Loucy (cell line): ENCODE results near the gene N4BP2L2.
A peak's percentile ranks its signal among the peaks of the same experiment; 100 is the strongest.

Source experiments
- H2AFZ ChIP-seq: fragments of 200-600 bp; sonication (generic); 2 replicates; pipeline ENCODE4 v1.6.0; 2016; ENCODE audit warnings: antibody characterized with exemption, mild to moderate bottlenecking, low read length, moderate library complexity
- H3F3A ChIP-seq: fragments of 200-600 bp; 2 replicates; pipeline ENCODE4 v1.6.0; 2016; ENCODE audit warnings: antibody characterized with exemption, low read depth, mild to moderate bottlenecking
- H3K27me3 ChIP-seq: fragments of 200-600 bp; sonication (generic); 2 replicates; pipeline ENCODE4 v1.6.1; 2014; ENCODE audit warnings: low read length, mild to moderate bottlenecking; ENCODE audit not compliant: insufficient read depth, poor library complexity, severe bottlenecking
- H3K36me3 ChIP-seq: fragments of 200-600 bp; sonication (generic); 2 replicates; pipeline ENCODE4 v1.6.1; 2016; ENCODE audit warnings: low read length; ENCODE audit not compliant: insufficient read depth
- H3K4me1 ChIP-seq: fragments of 200-600 bp; sonication (generic); 2 replicates; pipeline ENCODE4 v1.5.1; 2014; ENCODE audit warnings: low read length, mild to moderate bottlenecking; ENCODE audit not compliant: insufficient read depth, poor library complexity, severe bottlenecking
- H3K4me2 ChIP-seq: fragments of 200-600 bp; sonication (generic); 2 replicates; pipeline ENCODE4 v1.6.0; 2014; ENCODE audit warnings: antibody characterized with exemption, low read length, low read depth, mild to moderate bottlenecking; ENCODE audit not compliant: poor library complexity, severe bottlenecking
- H3K4me3 ChIP-seq: fragments of 200-600 bp; sonication (generic); 2 replicates; pipeline ENCODE4 v1.5.1; 2014; ENCODE audit warnings: low read length, mild to moderate bottlenecking, mixed read lengths; ENCODE audit not compliant: poor library complexity, severe bottlenecking
- H3K79me2 ChIP-seq: fragments of 200-600 bp; sonication (generic); 2 replicates; pipeline ENCODE4 v1.6.1; 2014; ENCODE audit warnings: low read length; ENCODE audit not compliant: insufficient read depth
- H3K9ac ChIP-seq: fragments of 200-600 bp; sonication (generic); 2 replicates; pipeline ENCODE4 v1.6.0; 2014; ENCODE audit warnings: mild to moderate bottlenecking, low read depth, low read length, moderate library complexity; ENCODE audit not compliant: poor library complexity, severe bottlenecking
- H3K9me2 ChIP-seq: fragments of 200-600 bp; sonication (generic); replicated peaks from 2 replicates; pipeline ENCODE4 v1.6.1; 2016; ENCODE audit warnings: low read depth, low read length, mixed read lengths
- H3K9me3 ChIP-seq: fragments of 200-600 bp; sonication (generic); 2 replicates; pipeline ENCODE4 v1.6.1; 2014; ENCODE audit warnings: mild to moderate bottlenecking, antibody characterized with exemption, low read length, low read depth; ENCODE audit not compliant: insufficient read depth
- H4K20me1 ChIP-seq: fragments of 200-600 bp; sonication (generic); 2 replicates; pipeline ENCODE4 v1.6.0; 2014; ENCODE audit warnings: antibody characterized with exemption, low read length, mild to moderate bottlenecking; ENCODE audit not compliant: insufficient read depth, poor library complexity, severe bottlenecking
- EZH2phosphoT487 ChIP-seq: fragments of 200-600 bp; IDR thresholded peaks from 2 replicates; pipeline ENCODE4 v1.6.1; 2018; ENCODE audit warnings: antibody characterized with exemption, mild to moderate bottlenecking, moderate library complexity, borderline replicate concordance
- TF ChIP-seq, protein P1 (sequence below): fragments of 200-600 bp; sonication (generic); conservative IDR thresholded peaks from 2 replicates; pipeline ENCODE4 v1.5.1; 2014; ENCODE audit warnings: mild to moderate bottlenecking, antibody characterized with exemption, low read length

The N4BP2L2 gene

GRCh38 chr13:32527151-32527550 is 11.4 kb downstream of the N4BP2L2 start:
- no peak for TF ChIP-seq EZH2phosphoT487
- TF ChIP-seq, protein P1, sequence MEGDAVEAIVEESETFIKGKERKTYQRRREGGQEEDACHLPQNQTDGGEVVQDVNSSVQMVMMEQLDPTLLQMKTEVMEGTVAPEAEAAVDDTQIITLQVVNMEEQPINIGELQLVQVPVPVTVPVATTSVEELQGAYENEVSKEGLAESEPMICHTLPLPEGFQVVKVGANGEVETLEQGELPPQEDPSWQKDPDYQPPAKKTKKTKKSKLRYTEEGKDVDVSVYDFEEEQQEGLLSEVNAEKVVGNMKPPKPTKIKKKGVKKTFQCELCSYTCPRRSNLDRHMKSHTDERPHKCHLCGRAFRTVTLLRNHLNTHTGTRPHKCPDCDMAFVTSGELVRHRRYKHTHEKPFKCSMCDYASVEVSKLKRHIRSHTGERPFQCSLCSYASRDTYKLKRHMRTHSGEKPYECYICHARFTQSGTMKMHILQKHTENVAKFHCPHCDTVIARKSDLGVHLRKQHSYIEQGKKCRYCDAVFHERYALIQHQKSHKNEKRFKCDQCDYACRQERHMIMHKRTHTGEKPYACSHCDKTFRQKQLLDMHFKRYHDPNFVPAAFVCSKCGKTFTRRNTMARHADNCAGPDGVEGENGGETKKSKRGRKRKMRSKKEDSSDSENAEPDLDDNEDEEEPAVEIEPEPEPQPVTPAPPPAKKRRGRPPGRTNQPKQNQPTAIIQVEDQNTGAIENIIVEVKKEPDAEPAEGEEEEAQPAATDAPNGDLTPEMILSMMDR = no peak
- peak overlapping the region; percentile 8 for H3K4me2 ChIP-seq
- H2AFZ ChIP-seq = no peak overlapping the region
- H3K9ac ChIP-seq = no peak overlapping the region
- peaks cover 35% of the 10 kb centered on the region for H3K4me1 ChIP-seq
- H3K9me3 ChIP-seq = no peaks in the 10 kb centered on the region
- H3F3A ChIP-seq = no peaks in the 10 kb centered on the region
- H3K36me3 ChIP-seq = peaks cover 7% of the 10 kb centered on the region; the same call in 1 of the 2 replicates
- peaks cover 48% of the 10 kb centered on the region for H4K20me1 ChIP-seq
- H3K79me2 ChIP-seq = peaks cover 73% of the 10 kb centered on the region
- no peak overlapping the region for H3K4me3 ChIP-seq
- no peaks in the 10 kb centered on the region for H3K9me2 ChIP-seq
- H3K27me3 ChIP-seq = no peaks in the 10 kb centered on the region

GRCh38 chr13:32525766-32526165 is 12.8 kb downstream of the N4BP2L2 start:
- Histone ChIP-seq H3K27me3 (no peaks in the 10 kb centered on the region), H3K79me2 (peaks cover 59% of the 10 kb centered on the region), H3K4me1 (peaks cover 21% of the 10 kb centered on the region), H3K9ac (no peak overlapping the region), H3K36me3 (peaks cover 19% of the 10 kb centered on the region; the same call in 1 of the 2 replicates), H3F3A (no peaks in the 10 kb centered on the region), H4K20me1 (peaks cover 36% of the 10 kb centered on the region), H3K4me3 (no peak overlapping the region), H3K4me2 (no peak overlapping the region), H3K9me2 (no peaks in the 10 kb centered on the region), H3K9me3 (no peaks in the 10 kb centered on the region), H2AFZ (no peak overlapping the region)
- TF ChIP-seq, protein P1 = no peak
- no peak for TF ChIP-seq EZH2phosphoT487

DNA sequence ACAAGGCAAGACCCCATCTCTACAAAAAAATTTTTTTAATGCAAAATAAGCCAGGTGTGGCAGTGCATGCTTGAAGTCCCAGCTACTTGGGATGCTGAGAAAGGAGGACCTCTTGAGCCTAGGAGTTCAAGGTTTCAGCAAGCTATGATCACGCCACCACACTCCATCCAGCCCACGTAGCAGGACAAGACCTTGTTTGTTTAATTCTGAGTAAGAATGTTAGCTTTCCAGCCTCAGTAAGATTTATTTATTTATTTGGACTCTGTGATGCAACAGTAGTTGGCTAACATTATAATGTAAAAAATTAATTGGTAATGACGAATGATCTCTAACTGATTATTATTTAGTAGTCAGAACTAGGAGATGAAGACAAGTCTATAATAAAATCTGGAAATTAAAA is 23.3 kb downstream of the N4BP2L2 start:
- TF ChIP-seq EZH2phosphoT487 = no peak
- TF ChIP-seq, protein P1 = no peak
- Histone ChIP-seq H3K4me2 (no peak overlapping the region), H3K79me2 (no peaks in the 10 kb centered on the region)

More for the DNA sequence above, 23.3 kb downstream of the N4BP2L2 start:
- H3K4me3 ChIP-seq = no peak overlapping the region
- H3K9me2 ChIP-seq = no peaks in the 10 kb centered on the region
- no peaks in the 10 kb centered on the region for H3K4me1 ChIP-seq
- no peaks in the 10 kb centered on the region for H3K27me3 ChIP-seq
- H3F3A ChIP-seq = no peaks in the 10 kb centered on the region
- peaks cover 39% of the 10 kb centered on the region; the same call in 1 of the 2 replicates for H3K36me3 ChIP-seq
- no peak overlapping the region for H3K9ac ChIP-seq
- no peaks in the 10 kb centered on the region for H4K20me1 ChIP-seq
- H2AFZ ChIP-seq = no peak overlapping the region
- no peaks in the 10 kb centered on the region for H3K9me3 ChIP-seq
